Coronary artery (tissue), 2 donors: ENCODE data around the gene OR1G1.
"Not testable (repeated sequence)": the region's sequence is repeated elsewhere in the genome, so short reads cannot be mapped to it uniquely, and the experiment has no call there.

Experiments used
- DNase-seq: peaks from one replicate; pipeline ENCODE4 v3.0.0-alpha.2; 2017; ENCODE audit warnings: low spot score
- H3K27ac ChIP-seq, 2 donors: fragments of 200-600 bp; sonication (generic); one replicate each; pipeline ENCODE4 v1.5.1; 2016 to 2019
- H3K4me3 ChIP-seq: fragments of 200-600 bp; sonication (generic); 2 replicates; pipeline ENCODE4 v1.5.1; 2016; ENCODE audit warnings: mild to moderate bottlenecking, moderate library complexity
- TF ChIP-seq, protein P1 (sequence below): fragments of 200-600 bp; sonication (generic); IDR thresholded peaks from one replicate; pipeline ENCODE4 v1.5.1; 2019; ENCODE audit warnings: antibody characterized with exemption

Gene OR1G1

DNA sequence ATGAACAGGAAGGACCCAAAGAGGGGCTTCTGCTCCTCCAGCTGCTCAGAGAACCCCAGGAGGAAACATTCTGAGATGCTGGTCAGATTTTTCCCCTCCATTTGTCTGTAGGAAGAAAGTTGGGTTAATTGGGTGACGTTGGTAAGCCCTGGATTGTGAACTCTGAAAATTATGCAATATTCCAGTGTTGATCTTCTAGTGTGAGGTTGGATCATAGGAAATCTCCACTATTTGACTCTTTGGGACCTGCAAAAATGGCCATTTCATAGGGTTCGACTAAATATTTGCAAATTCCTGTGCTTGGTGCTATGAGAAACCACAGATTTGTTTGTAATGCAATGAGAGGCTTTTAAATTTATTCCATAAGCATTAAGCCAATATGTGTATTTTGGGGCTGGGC is at the start of gene OR1G1:
Gene OR1G1 (minus strand): TSS at position 101 of the 400 bp plus-strand sequence. CDS start 0 bp downstream, at position 101.
- TF ChIP-seq, protein P1, sequence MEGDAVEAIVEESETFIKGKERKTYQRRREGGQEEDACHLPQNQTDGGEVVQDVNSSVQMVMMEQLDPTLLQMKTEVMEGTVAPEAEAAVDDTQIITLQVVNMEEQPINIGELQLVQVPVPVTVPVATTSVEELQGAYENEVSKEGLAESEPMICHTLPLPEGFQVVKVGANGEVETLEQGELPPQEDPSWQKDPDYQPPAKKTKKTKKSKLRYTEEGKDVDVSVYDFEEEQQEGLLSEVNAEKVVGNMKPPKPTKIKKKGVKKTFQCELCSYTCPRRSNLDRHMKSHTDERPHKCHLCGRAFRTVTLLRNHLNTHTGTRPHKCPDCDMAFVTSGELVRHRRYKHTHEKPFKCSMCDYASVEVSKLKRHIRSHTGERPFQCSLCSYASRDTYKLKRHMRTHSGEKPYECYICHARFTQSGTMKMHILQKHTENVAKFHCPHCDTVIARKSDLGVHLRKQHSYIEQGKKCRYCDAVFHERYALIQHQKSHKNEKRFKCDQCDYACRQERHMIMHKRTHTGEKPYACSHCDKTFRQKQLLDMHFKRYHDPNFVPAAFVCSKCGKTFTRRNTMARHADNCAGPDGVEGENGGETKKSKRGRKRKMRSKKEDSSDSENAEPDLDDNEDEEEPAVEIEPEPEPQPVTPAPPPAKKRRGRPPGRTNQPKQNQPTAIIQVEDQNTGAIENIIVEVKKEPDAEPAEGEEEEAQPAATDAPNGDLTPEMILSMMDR = no peak
- no peak within 1 kb of the TSS for H3K4me3 ChIP-seq
- no peak within 1 kb of the TSS for H3K27ac ChIP-seq
- DNase-seq = no peak

DNA sequence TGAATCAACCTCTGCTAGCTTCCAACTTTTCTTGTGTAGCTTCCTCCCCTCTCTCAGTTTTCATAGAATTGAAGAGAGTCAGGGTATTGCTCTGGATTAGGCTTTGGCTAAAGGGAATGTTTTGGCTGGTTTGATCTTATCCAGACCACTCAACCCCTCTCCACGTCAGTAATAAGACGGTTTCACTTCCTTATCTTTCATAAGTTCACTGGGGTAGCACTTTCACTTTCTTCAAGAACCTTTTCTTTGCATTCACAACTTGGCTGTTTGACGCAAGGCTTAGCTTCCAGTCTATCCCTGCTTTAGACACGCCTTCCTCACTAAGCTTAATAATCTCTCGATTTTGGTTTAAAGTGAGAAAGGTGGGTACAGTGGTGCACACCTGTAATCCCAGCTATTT is 40.2 kb upstream of the OR1G1 start:
- TF ChIP-seq, protein P1 = no peak
- DNase-seq = no peak
- Histone ChIP-seq H3K4me3 (no peak overlapping the region), H3K27ac (no peak overlapping the region)

DNA sequence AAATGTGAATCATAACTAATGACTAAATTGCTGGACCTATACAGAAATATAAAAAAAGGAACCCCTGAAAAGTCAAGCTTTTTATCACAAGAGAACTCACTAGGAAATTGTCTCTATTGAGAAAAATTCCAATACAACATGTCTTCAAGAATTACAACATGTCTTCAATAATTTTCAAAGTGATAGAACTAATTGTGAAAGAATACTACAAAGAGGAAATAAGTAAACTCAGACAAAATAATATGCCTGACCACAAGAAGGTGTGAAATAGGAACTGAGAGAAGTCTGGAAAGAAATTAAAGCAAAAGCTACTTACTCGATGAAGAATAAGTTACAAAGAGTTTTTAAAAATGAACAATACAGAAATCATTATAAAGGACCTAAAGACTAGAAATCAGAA is 29.9 kb upstream of the OR1G1 start:
- Histone ChIP-seq H3K4me3 (no peak overlapping the region), H3K27ac (no peak overlapping the region)
- TF ChIP-seq, protein P1 = no peak
- no peak for DNase-seq

DNA sequence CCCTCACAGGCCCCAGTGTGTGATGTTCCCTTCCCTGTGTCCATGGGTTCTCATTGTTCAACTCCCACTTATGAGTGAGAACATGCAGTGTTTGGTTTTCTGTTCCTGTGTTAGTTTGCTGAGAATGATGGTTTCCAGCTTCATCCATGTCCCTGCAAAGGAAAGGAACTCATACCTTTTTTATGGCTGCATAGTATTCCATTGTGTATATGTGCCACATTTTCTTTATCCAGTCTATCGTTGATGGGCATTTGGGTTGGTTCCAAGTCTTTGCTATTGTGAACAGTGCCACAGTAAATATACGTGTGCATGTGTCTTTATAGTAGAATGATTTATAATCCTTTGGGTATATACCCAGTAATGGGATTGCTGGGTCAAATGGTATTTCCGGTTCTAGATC is 10.1 kb upstream of the OR1G1 start:
- DNase-seq, H3K27ac ChIP-seq, H3K4me3 ChIP-seq: not testable (repeated sequence)

DNA sequence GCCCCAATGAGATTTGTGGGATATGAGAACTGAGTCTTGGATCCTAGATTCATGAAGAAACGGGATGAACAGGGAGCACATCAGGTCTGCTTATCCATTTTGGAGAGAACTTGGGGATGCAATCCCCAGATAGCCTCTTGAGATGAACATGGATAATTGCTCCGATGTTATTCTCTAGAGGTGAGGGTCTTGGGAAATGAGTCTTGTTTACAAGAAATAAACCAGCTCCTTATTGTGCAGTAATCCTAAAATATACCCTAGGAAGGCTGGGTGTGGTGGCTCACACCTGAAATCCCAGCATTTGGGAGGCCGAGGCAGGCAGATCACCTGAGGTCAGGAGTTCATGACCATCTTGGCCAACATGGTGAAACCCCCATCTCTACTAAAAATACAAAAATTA is 23.0 kb downstream of the OR1G1 start, which contains the start of gene OR1D2:
Gene OR1D2 (minus strand): TSS at position 101 of the 400 bp plus-strand sequence. CDS start 11,426 bp downstream, outside the sequence.
- no peak for DNase-seq
- Histone ChIP-seq H3K4me3 (no peak within 1 kb of the TSS), H3K27ac (no peak within 1 kb of the TSS)
- TF ChIP-seq, protein P1 = no peak
